CD4-positive, CD25-positive, alpha-beta regulatory T cell (primary cell): Measurements from ENCODE around the gene RNF182. TPM values are rescaled to one million over a fixed set of nuclear protein-coding genes. Genes with fewer than 3 reads are reported as not detected.
A peak's percentile ranks its signal among the peaks of the same experiment; 100 is the strongest.

Experiments used
- ATAC-seq, 2 donors: fragments of 150-1000 bp; cut with Tn5 transposase; one replicate each; pipeline ENCODE4 v1.10.0; 2021; ENCODE audit warnings: low read depth in 2 of 2, moderate number of reproducible peaks in 2 of 2, moderate library complexity in 1 of 2
- DNase-seq, 3 donors: peaks; one replicate each; pipeline versions ENCODE4 v3.0.0 to v3.0.0-alpha.2; 2012 to 2022; ENCODE audit warnings: mixed read lengths in 1 of 3
- H3K27ac ChIP-seq: one replicate; pipeline ENCODE4 v1.7.0; 2013; ENCODE audit warnings: mild to moderate bottlenecking, low read length; ENCODE audit not compliant: insufficient read depth, poor library complexity, severe bottlenecking
- H3K27me3 ChIP-seq: one replicate; pipeline ENCODE4 v1.7.0; 2013; ENCODE audit warnings: low read length; ENCODE audit not compliant: control insufficient read depth, insufficient read depth
- H3K36me3 ChIP-seq: one replicate; pipeline ENCODE4 v1.7.0; 2013; ENCODE audit warnings: mild to moderate bottlenecking, low read length, moderate library complexity; ENCODE audit not compliant: control insufficient read depth, insufficient read depth
- H3K4me1 ChIP-seq: 2 replicates; pipeline ENCODE4 v1.7.0; 2013; ENCODE audit warnings: mild to moderate bottlenecking, low read length; ENCODE audit not compliant: insufficient read depth, control insufficient read depth, poor library complexity, severe bottlenecking
- H3K4me3 ChIP-seq: one replicate; pipeline ENCODE4 v1.7.0; 2013; ENCODE audit warnings: low read depth, mild to moderate bottlenecking, low read length, moderate library complexity
- H3K9me3 ChIP-seq, 2 experiments: 1 replicate in 1 of 2; 2 replicates in 1 of 2; pipeline ENCODE4 v1.7.0; 2013; ENCODE audit warnings: low read length in 2 of 2, mild to moderate bottlenecking in 1 of 2, moderate library complexity in 1 of 2; ENCODE audit not compliant: control insufficient read depth in 2 of 2
- H3K27ac Mint-ChIP-seq, 3 donors: one replicate each; pipeline ENCODE4 v1.8.0; 2020 to 2022; ENCODE audit warnings: mild to moderate bottlenecking in 3 of 3, mixed read lengths in 3 of 3, moderate library complexity in 2 of 3
- H3K27me3 Mint-ChIP-seq: one replicate; pipeline ENCODE4 v1.8.0; 2022; ENCODE audit warnings: mild to moderate bottlenecking, mixed read lengths
- H3K36me3 Mint-ChIP-seq: one replicate; pipeline ENCODE4 v1.8.0; 2020; ENCODE audit warnings: mixed read lengths
- H3K4me1 Mint-ChIP-seq, 4 donors: one replicate each; pipeline ENCODE4 v1.8.0; 2020 to 2022; ENCODE audit warnings: mixed read lengths in 4 of 4, mild to moderate bottlenecking in 1 of 4
- H3K4me3 Mint-ChIP-seq, 4 donors: one replicate each; pipeline ENCODE4 v1.8.0; 2020 to 2022; ENCODE audit warnings: mild to moderate bottlenecking in 4 of 4, mixed read lengths in 4 of 4, moderate library complexity in 3 of 4
- H3K9me3 Mint-ChIP-seq, 7 donors: one replicate each; pipeline ENCODE4 v1.8.0; 2020 to 2022; ENCODE audit warnings: mixed read lengths in 7 of 7, mild to moderate bottlenecking in 3 of 7, moderate library complexity in 2 of 7
- polyA plus RNA-seq, 4 donors: library from polyadenylated mRNA; unstranded; fragments of 300-500 nt; fragmentation: Illumina TruSeq; gene quantifications; one replicate each; pipeline ENCODE4 v1.2.3, GENCODE V29; 2021
- total RNA-seq: library from RNA; stranded (reverse); gene quantifications from one replicate; pipeline ENCODE4 v1.2.3, GENCODE V29; 2022

Gene RNF182
- total and polyA plus RNA-seq, 5 donors from 2014 or later: not detected

DNA sequence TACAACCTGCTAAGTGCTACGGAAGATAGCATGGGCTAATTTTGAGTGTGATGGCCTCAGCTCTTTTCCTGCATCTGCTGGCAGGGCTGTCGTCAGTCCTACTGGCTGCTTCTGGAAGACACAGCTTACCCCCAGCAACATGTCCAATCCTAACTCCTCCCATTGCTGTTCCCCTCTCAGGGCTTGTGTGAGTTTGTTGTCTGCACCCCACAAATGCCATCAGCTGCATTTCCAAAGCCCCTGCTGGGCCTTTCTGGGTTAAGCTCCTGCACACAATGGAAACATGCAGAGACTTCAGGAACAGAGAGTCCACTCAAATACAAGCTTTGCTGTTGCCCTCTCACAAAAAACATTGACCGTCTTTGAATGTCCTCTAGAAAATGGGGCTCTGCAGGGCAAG, 84.7 kb downstream of the RNF182 start:
- no peak overlapping the region for H3K4me3 ChIP-seq
- H3K27me3 ChIP-seq: peaks cover 9% of the 10 kb centered on the region
- H3K9me3 ChIP-seq: no peaks in the 10 kb centered on the region
- H3K4me1 Mint-ChIP-seq: no peaks in the 10 kb centered on the region
- no peak for ATAC-seq
- H3K36me3 ChIP-seq: no peaks in the 10 kb centered on the region
- DNase-seq: no peak
- H3K4me1 ChIP-seq: no peaks in the 10 kb centered on the region
- peak overlapping the region in 1 of 3 donors; percentile 61 for H3K27ac Mint-ChIP-seq
- no peak overlapping the region for H3K4me3 Mint-ChIP-seq
- H3K9me3 Mint-ChIP-seq: peaks cover 0 to 3% (median 0%) of the 10 kb centered on the region in 7 donors
- H3K27ac ChIP-seq: no peak overlapping the region
- H3K36me3 Mint-ChIP-seq: no peaks in the 10 kb centered on the region
- peaks cover 21% of the 10 kb centered on the region for H3K27me3 Mint-ChIP-seq

DNA sequence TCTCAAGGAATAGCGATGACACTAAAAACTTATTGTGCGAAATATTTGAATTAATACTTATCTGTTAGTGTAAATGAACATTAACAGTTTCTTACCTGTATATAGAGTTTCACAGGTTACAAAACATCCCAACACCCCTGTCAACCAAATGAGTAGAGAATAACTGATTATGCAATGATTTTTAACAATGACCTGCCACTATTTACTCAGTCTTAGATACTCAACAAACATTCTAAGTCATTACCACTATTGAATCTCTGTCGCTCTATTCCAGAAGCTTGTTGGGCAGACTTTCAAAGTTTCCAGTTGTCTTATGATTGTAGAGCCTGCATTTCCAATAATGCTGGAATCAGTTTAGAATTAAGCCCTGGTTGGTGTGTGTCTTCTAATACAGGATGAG, 85.5 kb downstream of the RNF182 start:
- H3K4me1 Mint-ChIP-seq: no peaks in the 10 kb centered on the region
- no peak overlapping the region for H3K4me3 Mint-ChIP-seq
- no peak for ATAC-seq
- H3K4me3 ChIP-seq: no peak overlapping the region
- peaks cover 0 to 3% (median 0%) of the 10 kb centered on the region in 7 donors for H3K9me3 Mint-ChIP-seq
- peaks cover 27% of the 10 kb centered on the region for H3K27me3 Mint-ChIP-seq
- no peak for DNase-seq
- no peak overlapping the region for H3K27ac Mint-ChIP-seq
- no peaks in the 10 kb centered on the region for H3K36me3 ChIP-seq
- no peaks in the 10 kb centered on the region for H3K9me3 ChIP-seq
- no peaks in the 10 kb centered on the region for H3K36me3 Mint-ChIP-seq
- no peak overlapping the region for H3K27ac ChIP-seq
- H3K27me3 ChIP-seq: peaks cover 9% of the 10 kb centered on the region
- no peaks in the 10 kb centered on the region for H3K4me1 ChIP-seq

DNA sequence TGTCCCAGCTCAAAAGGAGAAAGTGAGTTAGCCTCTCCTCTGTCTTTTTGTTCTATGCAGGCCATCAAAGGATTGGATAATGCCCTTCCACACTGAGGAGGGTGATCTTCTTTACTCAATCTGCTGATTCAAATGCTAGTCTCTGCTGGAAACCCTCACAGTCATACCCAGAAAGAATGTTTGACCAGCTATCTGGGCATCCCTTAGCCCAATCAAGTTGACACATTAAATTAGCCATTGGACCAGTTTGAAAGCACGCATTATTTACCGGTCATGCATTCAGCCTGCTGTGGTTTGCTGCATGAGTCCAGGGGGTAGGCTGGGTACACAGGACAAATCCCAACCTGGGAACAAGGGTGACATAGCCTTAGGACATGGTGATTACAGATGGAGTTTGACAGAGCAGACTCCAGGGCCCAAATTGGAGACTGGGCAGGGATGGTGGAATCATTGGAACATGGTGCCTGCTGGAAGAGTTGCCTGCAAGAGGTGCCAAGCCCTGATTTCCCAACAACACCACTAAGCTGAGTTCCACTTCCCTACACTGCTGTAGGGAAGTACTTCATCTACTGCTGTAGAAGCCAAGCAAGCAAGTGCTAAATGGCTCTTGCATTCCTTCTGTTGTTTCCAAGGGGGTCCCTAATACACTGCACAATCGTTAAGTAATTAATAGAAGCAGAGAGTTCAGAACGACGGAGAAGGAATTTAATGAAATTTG, 87.7 kb downstream of the RNF182 start:
- no peak for DNase-seq
- H3K27me3 ChIP-seq: peaks cover 9% of the 10 kb centered on the region
- no peak overlapping the region for H3K27ac Mint-ChIP-seq
- H3K9me3 Mint-ChIP-seq: peaks cover 0 to 3% (median 0%) of the 10 kb centered on the region in 7 donors
- no peak overlapping the region for H3K4me3 Mint-ChIP-seq
- H3K9me3 ChIP-seq: no peaks in the 10 kb centered on the region
- no peaks in the 10 kb centered on the region for H3K4me1 ChIP-seq
- H3K36me3 ChIP-seq: no peaks in the 10 kb centered on the region
- no peaks in the 10 kb centered on the region for H3K4me1 Mint-ChIP-seq
- no peak for ATAC-seq
- H3K27ac ChIP-seq: no peak overlapping the region
- H3K36me3 Mint-ChIP-seq: no peaks in the 10 kb centered on the region
- H3K4me3 ChIP-seq: no peak overlapping the region
- H3K27me3 Mint-ChIP-seq: peaks cover 29% of the 10 kb centered on the region

- H3K9me3 Mint-ChIP-seq: peaks cover 0 to 3% (median 0%) of the 10 kb centered on the region in 7 donors
- H3K27me3 Mint-ChIP-seq: peaks cover 36% of the 10 kb centered on the region
- no peak overlapping the region for H3K4me3 ChIP-seq
- DNase-seq (no peak), ATAC-seq (no peak)
- no peaks in the 10 kb centered on the region for H3K9me3 ChIP-seq
- no peaks in the 10 kb centered on the region for H3K4me1 Mint-ChIP-seq
- H3K27me3 ChIP-seq: no peaks in the 10 kb centered on the region
- H3K36me3 Mint-ChIP-seq: no peaks in the 10 kb centered on the region
- H3K27ac ChIP-seq: no peak overlapping the region
- no peaks in the 10 kb centered on the region for H3K4me1 ChIP-seq
- no peak overlapping the region for H3K27ac Mint-ChIP-seq
- no peaks in the 10 kb centered on the region for H3K36me3 ChIP-seq
- H3K4me3 Mint-ChIP-seq: no peak overlapping the region
Observed at GRCh38 chr6:14015964-14016363, 91.2 kb downstream of the RNF182 start.

GRCh38 chr6:14016432-14016831, 91.7 kb downstream of the RNF182 start:
- Mint-ChIP-seq H3K36me3 (no peaks in the 10 kb centered on the region), H3K4me1 (no peaks in the 10 kb centered on the region), H3K27me3 (peaks cover 37% of the 10 kb centered on the region), H3K27ac (no peak overlapping the region), H3K9me3 (peaks cover 0 to 3% (median 0%) of the 10 kb centered on the region in 7 donors), H3K4me3 (no peak overlapping the region)
- ATAC-seq: no peak
- H3K4me1 ChIP-seq: no peaks in the 10 kb centered on the region
- H3K4me3 ChIP-seq: no peak overlapping the region
- DNase-seq: no peak
- no peaks in the 10 kb centered on the region for H3K9me3 ChIP-seq
- no peaks in the 10 kb centered on the region for H3K27me3 ChIP-seq
- no peaks in the 10 kb centered on the region for H3K36me3 ChIP-seq
- no peak overlapping the region for H3K27ac ChIP-seq

DNA sequence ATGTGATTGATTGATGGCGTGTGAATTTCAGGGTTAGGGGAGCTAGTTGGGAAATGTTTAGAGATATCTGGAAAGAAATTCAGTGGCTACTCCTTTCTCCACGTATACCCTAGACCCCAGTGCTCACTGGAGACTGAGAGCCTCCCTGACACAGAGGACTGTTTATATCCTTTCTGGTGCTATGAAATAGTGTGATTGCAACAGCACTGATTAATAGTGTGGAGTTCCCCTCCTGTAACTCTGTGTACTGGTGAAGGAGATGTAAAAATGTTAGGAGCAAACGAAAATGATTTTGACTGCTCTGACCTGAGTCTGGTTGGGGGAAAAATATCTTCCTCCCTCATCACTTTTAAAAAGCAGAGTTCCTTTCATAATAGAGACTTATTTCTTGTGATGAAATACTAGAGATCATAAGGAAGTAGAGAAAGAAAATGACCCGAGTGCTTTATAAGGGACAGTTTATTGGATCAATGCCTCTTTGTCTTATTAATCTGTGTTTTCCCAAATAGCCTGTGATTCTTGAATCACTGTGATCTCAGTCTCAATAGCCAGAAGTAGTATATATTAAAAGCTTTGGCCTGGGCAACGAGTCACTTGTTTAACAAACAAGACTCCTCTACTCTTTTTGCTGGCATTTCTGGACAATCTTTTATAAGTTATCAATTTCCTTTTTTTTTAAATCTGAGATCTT, 92.3 kb downstream of the RNF182 start:
- Mint-ChIP-seq H3K36me3 (no peaks in the 10 kb centered on the region), H3K9me3 (peaks cover 0 to under 1% (median 0%) of the 10 kb centered on the region in 7 donors), H3K27ac (no peak overlapping the region), H3K27me3 (peaks cover 36% of the 10 kb centered on the region), H3K4me3 (no peak overlapping the region), H3K4me1 (no peaks in the 10 kb centered on the region)
- Histone ChIP-seq H3K36me3 (no peaks in the 10 kb centered on the region), H3K27me3 (no peaks in the 10 kb centered on the region), H3K27ac (no peak overlapping the region), H3K4me3 (no peak overlapping the region), H3K9me3 (no peaks in the 10 kb centered on the region), H3K4me1 (no peaks in the 10 kb centered on the region)
- DNase-seq: no peak
- ATAC-seq: no peak

GRCh38 chr6:14017626-14018475, 93.1 kb downstream of the RNF182 start:
- Mint-ChIP-seq H3K4me3 (no peak overlapping the region), H3K36me3 (no peaks in the 10 kb centered on the region), H3K27me3 (peaks cover 31% of the 10 kb centered on the region), H3K27ac (no peak overlapping the region), H3K9me3 (no peaks in the 10 kb centered on the region), H3K4me1 (no peaks in the 10 kb centered on the region)
- no peak for DNase-seq
- Histone ChIP-seq H3K27me3 (no peaks in the 10 kb centered on the region), H3K4me3 (no peak overlapping the region), H3K9me3 (no peaks in the 10 kb centered on the region), H3K36me3 (no peaks in the 10 kb centered on the region), H3K27ac (no peak overlapping the region), H3K4me1 (no peaks in the 10 kb centered on the region)
- ATAC-seq: no peak
